ENCODE data around the gene PTPN20.

DNA sequence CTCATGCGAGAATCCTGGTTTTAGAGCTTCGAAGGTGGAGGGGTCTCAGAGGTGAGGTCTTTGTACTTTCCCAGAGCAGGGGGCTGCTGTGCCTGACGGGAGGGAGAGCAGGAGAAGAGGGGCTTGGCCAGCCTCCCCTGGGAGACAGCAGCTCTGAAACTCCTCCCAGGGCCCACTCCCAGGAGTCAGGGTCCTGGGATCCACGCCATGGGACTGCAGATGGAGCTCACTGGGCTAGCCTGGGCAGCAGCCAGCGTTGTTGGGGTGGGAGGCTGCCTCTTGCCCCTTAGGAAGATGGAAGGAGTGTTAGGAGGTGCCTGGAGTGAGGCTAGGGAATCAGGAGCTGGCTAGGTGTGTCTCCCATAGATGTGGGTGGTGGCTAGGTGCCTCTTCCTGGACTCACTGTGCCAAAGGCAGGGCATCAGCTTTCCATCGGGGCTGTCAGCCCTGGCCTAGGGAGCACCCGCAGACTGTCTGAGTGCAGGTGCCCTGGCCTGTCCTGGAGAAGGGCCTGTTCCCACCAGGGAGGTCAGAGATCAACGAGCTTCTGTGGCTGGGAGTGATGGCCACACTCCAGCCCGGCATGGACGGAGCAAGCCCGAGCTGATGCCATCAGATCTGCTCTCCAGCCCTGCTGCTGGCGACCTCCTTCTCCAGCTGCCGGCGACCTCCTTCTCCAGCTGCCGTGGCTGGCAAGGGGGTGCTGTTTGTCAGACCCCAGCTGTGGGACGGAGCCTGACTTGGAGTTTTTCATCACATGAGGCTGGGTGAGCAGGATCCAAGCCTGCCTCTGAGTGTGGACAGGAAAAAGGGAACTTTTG lies 111.3 kb downstream of the PTPN20 start:
- TF ChIP-seq, protein P1, sequence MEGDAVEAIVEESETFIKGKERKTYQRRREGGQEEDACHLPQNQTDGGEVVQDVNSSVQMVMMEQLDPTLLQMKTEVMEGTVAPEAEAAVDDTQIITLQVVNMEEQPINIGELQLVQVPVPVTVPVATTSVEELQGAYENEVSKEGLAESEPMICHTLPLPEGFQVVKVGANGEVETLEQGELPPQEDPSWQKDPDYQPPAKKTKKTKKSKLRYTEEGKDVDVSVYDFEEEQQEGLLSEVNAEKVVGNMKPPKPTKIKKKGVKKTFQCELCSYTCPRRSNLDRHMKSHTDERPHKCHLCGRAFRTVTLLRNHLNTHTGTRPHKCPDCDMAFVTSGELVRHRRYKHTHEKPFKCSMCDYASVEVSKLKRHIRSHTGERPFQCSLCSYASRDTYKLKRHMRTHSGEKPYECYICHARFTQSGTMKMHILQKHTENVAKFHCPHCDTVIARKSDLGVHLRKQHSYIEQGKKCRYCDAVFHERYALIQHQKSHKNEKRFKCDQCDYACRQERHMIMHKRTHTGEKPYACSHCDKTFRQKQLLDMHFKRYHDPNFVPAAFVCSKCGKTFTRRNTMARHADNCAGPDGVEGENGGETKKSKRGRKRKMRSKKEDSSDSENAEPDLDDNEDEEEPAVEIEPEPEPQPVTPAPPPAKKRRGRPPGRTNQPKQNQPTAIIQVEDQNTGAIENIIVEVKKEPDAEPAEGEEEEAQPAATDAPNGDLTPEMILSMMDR (IDR thresholded peaks at IDR 0.05; ENCODE audit: low read depth, low read length, poor library complexity, severe bottlenecking): no peak
- no peak for TF ChIP-seq EZH2phosphoT487 (IDR thresholded peaks at IDR 0.05; ENCODE audit: borderline replicate concordance, low read length)
